GM12892 (cell line): ENCODE data around the gene HDDC2.

Source experiments
- POLR2A ChIP-seq: IDR thresholded peaks from 2 replicates; pipeline ENCODE4 v1.6.1; 2011; ENCODE audit warnings: low read depth, low read length, control low read depth
- POLR2AphosphoS5 ChIP-seq: IDR thresholded peaks from 2 replicates; pipeline ENCODE4 v1.6.1; 2011; ENCODE audit warnings: low read depth, low read length, control low read depth
- TAF1 ChIP-seq: IDR thresholded peaks from 2 replicates; pipeline ENCODE4 v1.6.1; 2011; ENCODE audit warnings: low read depth, mild to moderate bottlenecking, control low read depth, low read length, borderline replicate concordance

DNA sequence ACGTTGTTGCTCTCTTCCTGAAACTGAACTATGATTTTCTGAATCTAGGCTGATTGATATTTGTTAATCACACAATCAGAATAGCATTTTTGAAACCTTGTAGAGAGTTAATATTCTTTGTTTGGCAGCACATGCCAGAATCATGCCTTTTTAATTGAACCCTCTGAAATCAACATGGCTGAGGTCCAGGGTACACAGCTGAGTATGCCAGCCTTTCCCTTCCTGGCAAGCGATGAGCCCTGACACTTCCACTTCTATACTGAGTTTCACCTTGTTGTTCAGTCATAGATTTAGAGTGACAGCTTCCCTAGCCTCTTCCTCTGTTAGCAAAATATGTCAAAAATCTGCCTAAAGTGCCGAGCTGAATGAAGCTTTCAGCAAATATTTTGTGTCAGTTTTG lies 6.8 kb downstream of the HDDC2 start:
- TF ChIP-seq POLR2AphosphoS5 (no peak), POLR2A (no peak), TAF1 (no peak)
